Tibial artery (tissue), 4 donors: ENCODE results near the gene P3H1.

Experiments
- DNase-seq, 2 donors: peaks; one replicate each; pipeline ENCODE4 v3.0.0-alpha.2; 2019
- H3K27ac ChIP-seq, 2 donors: fragments of 200-600 bp; sonication (generic) in 1 of 2; 1 replicate in 1 of 2; 2 replicates in 1 of 2; pipeline ENCODE4 v1.5.1; 2018 to 2019; ENCODE audit warnings: mild to moderate bottlenecking in 1 of 2
- H3K27me3 ChIP-seq, 2 donors: fragments of 200-600 bp; sonication (generic) in 1 of 2; one replicate each; pipeline versions ENCODE4 v1.5.1 to v1.6.0; 2016 to 2019
- H3K36me3 ChIP-seq, 3 donors: fragments of 200-600 bp; sonication (generic) in 2 of 3; one replicate each; pipeline ENCODE4 v1.5.1; 2016 to 2019; ENCODE audit warnings: mild to moderate bottlenecking in 2 of 3
- H3K4me1 ChIP-seq, 4 donors: fragments of 200-600 bp; sonication (generic) in 2 of 4; 1 replicate in 3 of 4; 2 replicates in 1 of 4; pipeline ENCODE4 v1.5.1; 2016 to 2019
- H3K4me3 ChIP-seq, 2 donors: fragments of 200-600 bp; sonication (generic) in 1 of 2; 1 replicate in 1 of 2; 2 replicates in 1 of 2; pipeline ENCODE4 v1.5.1; 2018 to 2019; ENCODE audit warnings: mild to moderate bottlenecking in 2 of 2
- H3K9me3 ChIP-seq, 3 donors: fragments of 200-600 bp; sonication (generic) in 1 of 3; one replicate each; pipeline ENCODE4 v1.5.1; 2016 to 2019
- intact Hi-C: fragments of 100-400 bp; cut with DNase I; formaldehyde crosslinking; loops from one replicate; pipeline ENCODE4 v1.15.0; 2023; ENCODE audit warnings: low total_unique reads
- TF ChIP-seq, protein P1 (sequence below), 2 experiments: fragments of 200-600 bp in 1 of 2; fragments of 450-650 bp in 1 of 2; IDR thresholded peaks; one replicate each; pipeline ENCODE4 v1.5.1; 2017 to 2019; ENCODE audit warnings: antibody characterized with exemption in 2 of 2, mild to moderate bottlenecking in 1 of 2, moderate library complexity in 1 of 2

Gene P3H1

DNA sequence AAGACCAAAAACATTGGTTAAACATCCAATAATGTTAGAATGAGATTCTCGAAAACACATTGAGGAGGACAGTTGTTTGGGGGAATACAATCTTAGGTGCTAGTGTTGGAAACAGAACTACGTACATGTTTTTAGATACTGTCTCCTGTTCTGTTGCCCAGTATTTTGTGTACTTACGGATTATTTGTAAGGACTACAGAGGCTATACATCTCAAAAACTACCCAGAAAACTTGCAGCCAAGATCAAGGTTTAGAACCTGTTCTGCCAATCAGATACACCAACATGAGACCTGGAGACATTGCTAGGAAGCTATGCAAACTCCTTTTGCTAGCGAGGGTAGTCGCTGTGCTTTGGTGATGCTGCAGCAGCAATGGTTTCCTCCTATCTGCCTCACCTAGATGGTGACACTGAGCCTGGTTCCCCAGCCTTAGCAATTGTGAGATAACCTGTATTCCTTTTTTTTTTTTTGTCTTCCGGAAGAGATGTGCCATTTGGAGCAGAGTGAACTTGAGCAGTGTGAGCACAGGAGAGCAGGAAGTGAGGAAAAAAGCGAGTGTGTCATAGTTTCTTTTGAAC is 62.9 kb downstream of the P3H1 start:
- Histone ChIP-seq H3K36me3 (peaks cover 80 to 97% (median 83%) of the 10 kb centered on the region in 3 donors), H3K4me1 (no peaks in the 10 kb centered on the region), H3K4me3 (no peak overlapping the region), H3K27me3 (no peaks in the 10 kb centered on the region), H3K9me3 (no peaks in the 10 kb centered on the region), H3K27ac (no peak overlapping the region)
- intact Hi-C loops: no loop called here
- TF ChIP-seq, protein P1, sequence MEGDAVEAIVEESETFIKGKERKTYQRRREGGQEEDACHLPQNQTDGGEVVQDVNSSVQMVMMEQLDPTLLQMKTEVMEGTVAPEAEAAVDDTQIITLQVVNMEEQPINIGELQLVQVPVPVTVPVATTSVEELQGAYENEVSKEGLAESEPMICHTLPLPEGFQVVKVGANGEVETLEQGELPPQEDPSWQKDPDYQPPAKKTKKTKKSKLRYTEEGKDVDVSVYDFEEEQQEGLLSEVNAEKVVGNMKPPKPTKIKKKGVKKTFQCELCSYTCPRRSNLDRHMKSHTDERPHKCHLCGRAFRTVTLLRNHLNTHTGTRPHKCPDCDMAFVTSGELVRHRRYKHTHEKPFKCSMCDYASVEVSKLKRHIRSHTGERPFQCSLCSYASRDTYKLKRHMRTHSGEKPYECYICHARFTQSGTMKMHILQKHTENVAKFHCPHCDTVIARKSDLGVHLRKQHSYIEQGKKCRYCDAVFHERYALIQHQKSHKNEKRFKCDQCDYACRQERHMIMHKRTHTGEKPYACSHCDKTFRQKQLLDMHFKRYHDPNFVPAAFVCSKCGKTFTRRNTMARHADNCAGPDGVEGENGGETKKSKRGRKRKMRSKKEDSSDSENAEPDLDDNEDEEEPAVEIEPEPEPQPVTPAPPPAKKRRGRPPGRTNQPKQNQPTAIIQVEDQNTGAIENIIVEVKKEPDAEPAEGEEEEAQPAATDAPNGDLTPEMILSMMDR (IDR thresholded peaks at IDR 0.05): no peak
- DNase-seq: no peak

DNA sequence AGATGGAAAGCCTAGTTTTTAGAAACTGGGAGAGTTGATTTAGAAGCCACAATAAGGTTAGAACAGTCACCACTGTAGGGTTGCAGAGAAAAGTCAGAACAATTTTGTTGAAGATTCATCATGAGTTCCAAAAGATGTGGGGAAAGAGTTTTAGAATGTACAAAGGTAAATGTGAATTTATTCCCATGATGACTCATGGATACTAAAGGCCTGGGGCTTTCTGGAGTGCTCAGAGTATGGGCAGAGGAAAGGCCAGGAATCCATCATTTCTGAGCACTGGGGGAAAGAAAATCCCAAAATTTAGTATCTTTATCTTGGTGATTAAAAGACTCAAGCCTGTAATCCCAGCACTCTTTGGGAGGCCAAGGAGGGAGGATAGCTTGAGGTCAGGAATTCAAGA is 66.8 kb downstream of the P3H1 start:
- no peak for DNase-seq
- Histone ChIP-seq H3K27ac (no peak overlapping the region), H3K27me3 (no peaks in the 10 kb centered on the region), H3K9me3 (no peaks in the 10 kb centered on the region), H3K4me3 (no peak overlapping the region), H3K4me1 (no peaks in the 10 kb centered on the region), H3K36me3 (peaks cover 80 to 91% (median 86%) of the 10 kb centered on the region in 3 donors)
- TF ChIP-seq, protein P1 (IDR thresholded peaks at IDR 0.05): no peak
- intact Hi-C loops: no loop called here

DNA sequence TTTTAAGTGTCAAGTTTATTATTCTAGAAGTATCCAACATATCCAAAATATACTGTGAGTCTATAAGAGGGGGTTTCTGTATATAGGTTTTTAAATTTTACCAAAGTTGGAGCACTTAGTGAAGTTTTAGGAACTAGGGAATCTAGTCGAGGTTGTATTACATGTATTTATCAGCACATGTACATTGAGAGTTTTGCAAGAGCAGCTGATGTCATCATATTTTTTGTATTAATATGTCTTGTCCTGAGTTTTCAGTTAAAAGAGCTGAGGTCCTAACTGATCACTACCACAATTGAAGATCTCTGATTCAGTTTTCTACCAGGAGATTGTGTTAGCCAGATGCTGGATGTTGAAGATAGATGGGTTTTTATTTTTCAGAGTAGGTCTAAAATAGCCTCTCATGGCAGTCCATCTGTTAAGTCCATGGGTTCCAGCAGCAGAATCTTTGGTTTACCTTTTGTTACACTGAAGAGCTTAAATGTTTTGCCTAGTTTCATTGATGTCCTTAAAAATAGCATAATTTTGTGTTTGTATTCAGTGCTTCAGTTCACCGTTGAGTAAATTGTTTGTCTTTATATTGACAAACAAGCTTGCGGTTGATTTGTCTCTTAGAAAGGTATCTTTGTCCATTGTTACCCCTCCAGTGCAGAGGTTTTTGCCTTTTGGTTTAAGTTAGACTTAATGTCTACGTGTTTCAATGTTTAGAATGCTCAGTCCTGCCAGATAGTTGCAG is 68.6 kb downstream of the P3H1 start:
- H3K9me3 ChIP-seq: no peaks in the 10 kb centered on the region
- H3K27me3 ChIP-seq: no peaks in the 10 kb centered on the region
- intact Hi-C loops: no loop called here
- peaks cover 65 to 76% (median 74%) of the 10 kb centered on the region in 3 donors for H3K36me3 ChIP-seq
- H3K27ac ChIP-seq: no peak overlapping the region
- no peak for DNase-seq
- H3K4me3 ChIP-seq: no peak overlapping the region
- TF ChIP-seq, protein P1 (IDR thresholded peaks at IDR 0.05): no peak
- H3K4me1 ChIP-seq: peaks cover 0 to 6% (median 0%) of the 10 kb centered on the region in 4 donors
